Endothelial cell of umbilical vein (primary cell): Measurements from ENCODE around the gene ASB6.

Source experiments
- EZH2 ChIP-seq: IDR thresholded peaks from 2 replicates; pipeline ENCODE4 v1.6.1; 2012; ENCODE audit warnings: borderline replicate concordance, low read depth, mild to moderate bottlenecking, moderate library complexity, low read length, inconsistent platforms; ENCODE audit not compliant: severe bottlenecking
- MYC ChIP-seq: IDR thresholded peaks from one replicate; pipeline ENCODE4 v1.6.1; 2011; ENCODE audit warnings: mild to moderate bottlenecking, low read depth, low read length
- POLR2A ChIP-seq: IDR thresholded peaks from 2 replicates; pipeline ENCODE4 v1.6.1; 2012; ENCODE audit warnings: low read depth, mild to moderate bottlenecking, control low read depth, low read length
- POLR2AphosphoS5 ChIP-seq: IDR thresholded peaks from 2 replicates; pipeline ENCODE4 v1.6.1; 2012; ENCODE audit warnings: low read depth, mild to moderate bottlenecking, control low read depth, low read length, moderate library complexity; ENCODE audit not compliant: insufficient read depth
- TF ChIP-seq, protein P1 (sequence below), 2 donors: IDR thresholded peaks; 1 replicate in 1 of 2; 2 replicates in 1 of 2; pipeline ENCODE4 v1.5.1; 2011; ENCODE audit warnings: low read length in 2 of 2, mild to moderate bottlenecking in 2 of 2, moderate library complexity in 2 of 2, control low read depth in 1 of 2, inconsistent platforms in 1 of 2, low read depth in 1 of 2; ENCODE audit not compliant: insufficient read depth in 1 of 2; ENCODE audit errors: extremely low read depth in 1 of 2

DNA sequence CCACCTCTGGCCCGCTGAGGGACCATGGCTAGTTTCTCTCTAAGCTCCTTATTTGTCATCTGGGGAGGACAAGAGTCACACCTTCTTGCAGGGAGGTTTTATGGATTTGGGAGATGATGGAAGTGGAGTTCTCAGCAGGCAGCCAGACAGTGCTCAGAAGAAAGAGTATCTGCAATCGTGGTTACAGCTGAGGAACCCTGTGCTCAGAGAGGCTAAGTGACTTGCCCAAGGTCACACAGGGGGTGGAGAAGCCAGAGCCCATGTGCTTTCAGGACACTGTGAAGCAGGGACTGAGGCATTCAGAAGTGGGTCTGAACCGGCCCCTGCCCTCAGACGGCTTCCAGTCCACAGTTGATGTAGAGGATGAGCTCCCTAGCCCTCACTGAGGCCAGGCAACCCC is 34.3 kb upstream of the ASB6 start:
- TF ChIP-seq, protein P1, sequence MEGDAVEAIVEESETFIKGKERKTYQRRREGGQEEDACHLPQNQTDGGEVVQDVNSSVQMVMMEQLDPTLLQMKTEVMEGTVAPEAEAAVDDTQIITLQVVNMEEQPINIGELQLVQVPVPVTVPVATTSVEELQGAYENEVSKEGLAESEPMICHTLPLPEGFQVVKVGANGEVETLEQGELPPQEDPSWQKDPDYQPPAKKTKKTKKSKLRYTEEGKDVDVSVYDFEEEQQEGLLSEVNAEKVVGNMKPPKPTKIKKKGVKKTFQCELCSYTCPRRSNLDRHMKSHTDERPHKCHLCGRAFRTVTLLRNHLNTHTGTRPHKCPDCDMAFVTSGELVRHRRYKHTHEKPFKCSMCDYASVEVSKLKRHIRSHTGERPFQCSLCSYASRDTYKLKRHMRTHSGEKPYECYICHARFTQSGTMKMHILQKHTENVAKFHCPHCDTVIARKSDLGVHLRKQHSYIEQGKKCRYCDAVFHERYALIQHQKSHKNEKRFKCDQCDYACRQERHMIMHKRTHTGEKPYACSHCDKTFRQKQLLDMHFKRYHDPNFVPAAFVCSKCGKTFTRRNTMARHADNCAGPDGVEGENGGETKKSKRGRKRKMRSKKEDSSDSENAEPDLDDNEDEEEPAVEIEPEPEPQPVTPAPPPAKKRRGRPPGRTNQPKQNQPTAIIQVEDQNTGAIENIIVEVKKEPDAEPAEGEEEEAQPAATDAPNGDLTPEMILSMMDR (IDR thresholded peaks at IDR 0.05; ENCODE audit: extremely low read depth in 1 of 2, insufficient read depth in 1 of 2, low read depth in 1 of 2, low read length in 2 of 2): no peak
- TF ChIP-seq POLR2AphosphoS5: no peak
- no peak for TF ChIP-seq EZH2
- TF ChIP-seq POLR2A: no peak
- TF ChIP-seq MYC: no peak
